Measurements from ENCODE around the gene ARHGEF25.
"Not testable (repeated sequence)": the region's sequence is repeated elsewhere in the genome, so short reads cannot be mapped to it uniquely, and the experiment has no call there.

ARHGEF25 gene

DNA sequence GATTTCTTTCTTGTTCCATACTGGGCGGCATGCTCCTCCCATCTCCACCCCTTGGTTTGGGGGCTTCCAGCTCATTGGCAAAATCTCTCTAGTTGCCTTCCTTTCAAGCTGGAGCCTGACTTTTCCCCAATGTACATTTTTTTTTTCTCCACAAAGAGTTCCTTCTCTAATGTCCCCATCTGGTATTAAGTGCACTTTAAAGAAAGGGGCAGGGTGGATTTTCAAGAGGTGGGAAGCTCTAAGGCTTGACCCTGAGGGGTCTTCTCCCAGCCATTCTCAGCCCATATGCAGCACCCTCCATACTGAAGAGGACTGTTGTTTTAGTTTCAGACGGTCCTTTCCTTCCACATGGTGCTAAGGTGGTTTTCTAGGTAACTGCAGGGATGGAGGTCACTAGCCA, 26.1 kb upstream of the ARHGEF25 start:
- no peak for DNase-seq (ENCODE audit: low spot score)

DNA sequence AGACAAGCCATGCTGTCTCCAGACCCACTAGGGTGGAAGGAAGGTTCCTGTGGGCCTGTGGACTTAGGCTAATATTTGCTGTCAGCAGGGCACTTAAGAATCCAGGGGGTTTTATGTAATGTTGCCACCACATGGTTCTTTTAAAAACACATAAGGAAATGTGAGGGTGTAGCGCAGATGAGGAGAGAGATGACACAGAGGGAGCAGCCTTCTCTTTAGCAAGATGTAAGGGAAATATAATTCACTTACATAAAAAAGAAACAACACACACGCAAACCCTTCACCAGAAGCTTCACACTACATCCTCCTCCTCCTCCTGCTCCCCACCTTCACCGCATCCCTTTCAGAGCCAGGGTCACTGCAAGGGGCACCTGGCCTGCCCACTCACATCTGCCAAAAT, 25.1 kb upstream of the ARHGEF25 start:
- DNase-seq (ENCODE audit: low spot score) = no peak

DNA sequence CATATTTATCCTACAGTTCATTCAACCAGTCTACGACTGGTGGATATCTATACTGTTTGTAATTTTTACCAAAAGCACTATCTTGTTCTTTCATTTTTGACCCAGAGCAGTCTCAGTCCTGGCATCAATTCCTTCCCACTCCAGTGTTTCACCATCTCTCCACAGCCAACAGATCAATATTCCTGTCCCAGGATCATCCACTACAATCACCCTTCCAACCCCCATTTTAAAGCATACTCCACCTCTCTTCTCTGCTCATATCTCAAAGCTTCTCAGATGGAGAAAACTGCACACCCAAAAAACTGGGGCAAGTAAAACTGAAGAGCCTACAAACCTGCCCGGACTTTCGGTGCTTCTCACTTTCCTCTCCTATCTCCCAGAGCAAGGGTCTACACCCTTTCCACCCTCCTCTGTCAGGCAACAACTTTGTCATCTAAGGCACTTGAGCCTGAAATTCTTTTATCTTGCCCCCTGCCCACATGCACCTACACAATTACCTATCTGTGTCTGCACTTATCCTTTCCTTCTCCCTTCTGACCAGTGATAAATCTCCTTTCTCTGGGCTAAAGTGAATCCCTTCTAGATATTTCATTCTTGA, 24.3 kb upstream of the ARHGEF25 start:
- no peak for DNase-seq (ENCODE audit: low spot score)

DNA sequence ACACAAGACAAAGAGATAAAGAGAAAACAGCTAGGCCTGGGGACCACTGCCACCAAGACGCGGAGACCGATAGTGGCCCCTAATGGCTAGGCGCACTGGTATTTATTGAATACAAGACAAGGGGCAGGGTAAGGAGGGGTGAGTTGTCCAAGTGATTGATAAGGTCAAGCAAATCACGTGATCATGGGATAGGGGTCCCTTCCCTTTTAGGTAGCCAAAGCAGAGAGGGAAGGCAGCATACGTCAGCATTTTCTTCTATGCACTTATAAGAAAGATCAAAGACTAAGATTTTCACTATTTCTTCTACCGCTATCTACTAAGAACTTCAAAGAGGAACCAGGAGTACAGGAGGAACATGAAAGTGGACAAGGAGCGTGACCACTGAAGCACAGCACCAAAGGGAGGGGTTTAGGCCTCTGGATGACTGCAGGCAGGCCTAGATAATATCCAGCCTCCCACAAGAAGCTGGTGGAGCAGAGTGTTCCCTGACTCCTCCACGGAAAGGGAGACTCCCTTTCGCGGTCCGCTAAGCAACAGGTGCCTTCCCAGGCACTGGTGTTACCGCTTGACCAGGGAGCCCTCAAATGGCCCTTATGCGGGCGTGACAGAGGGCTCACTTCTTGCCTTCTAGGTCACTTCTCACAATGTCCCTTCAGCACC, 22.2 kb upstream of the ARHGEF25 start:
- DNase-seq (ENCODE audit: low spot score) = not testable (repeated sequence)

DNA sequence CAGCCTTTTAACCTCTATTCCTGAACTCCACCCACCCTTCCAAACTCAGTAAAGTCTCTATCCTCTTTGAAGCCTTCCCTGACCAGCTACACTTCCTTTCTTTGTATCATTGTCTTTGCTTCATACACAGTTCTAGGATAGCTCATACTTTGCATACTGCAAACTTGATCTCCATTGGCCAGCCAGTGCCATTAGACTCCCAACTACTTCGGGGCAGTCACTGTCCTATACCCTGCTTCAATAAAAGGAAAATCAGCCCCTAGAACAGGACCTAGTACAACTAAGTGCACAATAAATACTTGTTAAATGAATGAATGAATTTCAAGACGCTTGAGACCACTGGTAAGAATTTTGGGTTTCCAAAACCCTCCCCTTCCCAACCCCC, 20.8 kb upstream of the ARHGEF25 start:
- no peak for DNase-seq (ENCODE audit: low spot score)

DNA sequence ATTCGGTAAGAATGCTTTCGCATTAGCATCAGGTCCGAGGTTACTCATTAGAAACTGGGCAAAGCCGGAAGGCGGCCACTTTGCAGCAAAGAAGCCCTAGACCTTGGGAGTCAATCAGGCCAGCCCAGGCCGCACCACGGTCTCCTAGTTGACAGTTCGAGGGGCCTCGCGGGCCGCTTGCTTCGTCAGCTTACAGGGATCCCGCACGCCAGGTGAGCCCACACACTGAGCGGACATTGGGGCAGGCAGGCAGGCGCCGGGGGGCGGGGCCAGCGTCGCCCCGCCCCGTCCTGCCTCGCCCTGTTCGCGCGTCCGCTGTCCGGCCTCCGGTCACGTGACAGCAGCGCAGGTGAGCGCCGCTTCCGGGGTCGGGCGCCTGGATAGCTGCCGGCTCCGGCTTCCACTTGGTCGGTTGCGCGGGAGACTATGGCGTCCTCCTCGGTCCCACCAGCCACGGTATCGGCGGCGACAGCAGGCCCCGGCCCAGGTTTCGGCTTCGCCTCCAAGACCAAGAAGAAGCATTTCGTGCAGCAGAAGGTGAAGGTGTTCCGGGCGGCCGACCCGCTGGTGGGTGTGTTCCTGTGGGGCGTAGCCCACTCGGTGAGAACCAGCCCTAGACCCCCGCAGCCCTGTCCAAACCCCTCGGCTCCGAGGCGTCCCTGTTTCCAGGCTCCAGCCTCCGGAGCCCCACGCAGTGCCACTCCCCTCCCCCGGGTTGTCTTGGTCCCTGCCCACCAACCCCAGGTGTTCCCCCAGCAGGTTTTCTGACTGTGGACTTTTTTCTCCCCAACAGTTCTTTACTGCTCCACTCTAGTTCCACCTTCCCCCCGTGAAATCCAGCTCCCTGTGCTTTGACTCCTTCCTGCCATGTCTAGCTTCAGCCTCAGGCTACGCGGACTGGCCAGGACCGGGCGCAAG, 20.1 kb upstream of the ARHGEF25 start, which contains the start of gene PIP4K2C:
TSS of gene PIP4K2C (plus strand) at position 329 of the 918 bp plus-strand sequence. CDS start at position 427, 98 bp downstream.
- DNase-seq (ENCODE audit: low spot score) = peak; percentile 87

DNA sequence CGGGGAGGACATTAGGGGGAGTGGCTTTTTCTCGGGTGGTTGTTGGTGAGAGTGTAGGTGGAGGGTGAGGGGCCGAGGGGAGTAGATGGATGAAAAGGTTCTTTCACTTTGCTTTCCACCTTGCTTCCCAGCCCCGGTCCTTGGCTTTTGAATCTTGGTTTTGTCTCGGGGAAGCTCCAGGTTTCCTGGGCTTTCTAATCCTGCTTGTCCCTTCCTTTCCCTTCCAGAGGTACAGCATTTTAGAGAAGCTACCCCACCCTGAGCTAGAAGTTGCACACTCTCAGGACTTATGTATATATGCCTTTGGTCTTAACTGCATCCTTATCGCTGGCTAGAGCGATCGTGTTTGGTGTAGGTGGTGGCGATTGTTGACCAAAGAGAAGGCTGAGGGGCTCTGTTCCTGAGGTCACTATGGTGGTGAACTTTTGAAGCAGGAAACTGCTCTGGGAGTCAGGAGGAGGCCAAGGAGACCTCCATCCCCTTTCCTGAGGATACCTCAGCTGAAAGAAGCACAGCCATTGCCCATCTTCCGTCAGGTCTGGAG, 19.4 kb upstream of the ARHGEF25 start:
- DNase-seq (ENCODE audit: low spot score) = no peak

DNA sequence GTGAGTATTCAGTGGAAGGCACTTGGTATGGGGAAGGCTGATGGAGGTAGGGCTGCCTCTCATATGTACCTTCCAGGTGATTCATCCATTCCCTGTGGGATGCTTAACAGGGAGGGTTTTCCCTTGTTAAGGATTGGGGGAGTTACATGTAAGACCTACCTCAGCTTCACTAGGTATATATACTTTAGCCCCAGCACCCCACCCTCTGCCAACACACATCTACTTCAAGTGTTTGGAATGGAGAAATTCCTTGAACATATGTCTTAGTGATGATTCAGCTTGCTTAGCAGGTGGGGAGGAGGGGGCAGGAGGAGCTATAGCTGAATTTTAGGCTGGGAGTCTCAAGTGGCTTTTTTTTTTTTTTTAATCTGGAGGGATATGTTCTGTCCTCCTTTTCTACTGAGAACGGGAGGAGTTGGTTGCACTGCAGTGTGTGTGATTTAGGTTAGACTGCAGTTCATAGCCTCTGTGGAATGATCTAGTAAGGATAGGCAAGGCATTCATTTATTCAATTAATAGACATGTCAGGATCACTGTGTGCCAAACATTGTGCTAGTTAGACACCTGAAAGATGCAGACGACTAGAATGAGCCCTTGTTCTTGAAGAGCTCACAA, 18.6 kb upstream of the ARHGEF25 start:
- no peak for DNase-seq (ENCODE audit: low spot score)

DNA sequence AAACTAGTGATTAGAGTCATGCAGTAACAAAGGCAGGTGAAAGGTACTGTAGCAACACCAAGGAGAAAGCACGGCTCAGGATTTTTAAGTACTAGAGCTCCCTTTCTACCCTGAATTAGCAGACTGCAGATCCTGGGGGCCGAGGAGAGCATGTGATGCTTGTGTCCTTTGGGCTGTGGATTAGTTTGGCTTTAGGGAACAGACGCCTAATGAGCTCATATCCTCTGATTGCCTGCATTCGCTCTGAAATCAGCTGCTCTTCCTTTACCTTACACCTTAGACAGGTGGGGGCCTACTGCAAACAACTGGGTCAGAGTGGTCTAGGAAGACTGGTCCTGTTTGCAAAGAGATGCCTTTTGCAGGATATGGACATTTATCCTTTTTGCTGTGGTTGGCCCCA, 18.0 kb upstream of the ARHGEF25 start:
- no peak for DNase-seq (ENCODE audit: low spot score)

DNA sequence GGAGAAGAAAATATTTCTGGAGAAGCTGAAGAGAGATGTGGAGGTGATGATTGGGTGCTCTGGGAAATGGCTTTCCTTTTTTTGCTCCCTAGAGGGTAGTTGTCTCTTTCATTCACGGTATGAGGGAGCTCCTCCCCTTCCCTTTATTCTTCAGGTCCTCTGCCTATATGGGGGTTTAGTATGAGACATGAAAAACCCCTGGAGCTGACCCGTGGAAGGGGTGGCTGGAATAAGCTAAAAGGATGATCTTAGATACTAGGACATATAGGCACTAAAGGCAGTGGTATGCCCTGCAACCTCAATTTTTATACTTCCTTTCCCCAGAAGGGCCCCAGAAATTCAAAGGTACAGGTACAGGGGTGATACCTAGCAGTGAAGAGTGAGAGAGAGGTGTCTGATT, 10.8 kb upstream of the ARHGEF25 start:
- no peak for DNase-seq (ENCODE audit: low spot score)

DNA sequence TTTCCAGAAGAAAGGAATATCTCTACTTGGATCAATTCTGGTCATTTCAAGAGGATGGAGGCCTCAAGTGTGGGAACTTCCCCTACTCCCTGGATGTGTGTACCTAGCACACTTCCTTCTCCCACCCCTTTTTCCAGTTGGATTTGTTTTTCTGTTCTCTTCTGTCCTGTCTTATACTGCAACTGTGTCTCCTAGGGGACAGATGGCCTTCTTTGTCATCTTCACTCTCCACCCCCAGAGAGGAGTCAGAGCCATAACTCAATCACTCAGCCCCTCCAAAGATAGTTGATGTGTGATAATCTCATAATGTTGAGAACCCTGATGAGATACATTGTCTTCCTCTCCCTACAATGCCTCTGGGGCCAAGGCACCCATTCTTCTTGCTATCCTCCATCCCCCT, 8.7 kb upstream of the ARHGEF25 start:
- no peak for DNase-seq (ENCODE audit: low spot score)

DNA sequence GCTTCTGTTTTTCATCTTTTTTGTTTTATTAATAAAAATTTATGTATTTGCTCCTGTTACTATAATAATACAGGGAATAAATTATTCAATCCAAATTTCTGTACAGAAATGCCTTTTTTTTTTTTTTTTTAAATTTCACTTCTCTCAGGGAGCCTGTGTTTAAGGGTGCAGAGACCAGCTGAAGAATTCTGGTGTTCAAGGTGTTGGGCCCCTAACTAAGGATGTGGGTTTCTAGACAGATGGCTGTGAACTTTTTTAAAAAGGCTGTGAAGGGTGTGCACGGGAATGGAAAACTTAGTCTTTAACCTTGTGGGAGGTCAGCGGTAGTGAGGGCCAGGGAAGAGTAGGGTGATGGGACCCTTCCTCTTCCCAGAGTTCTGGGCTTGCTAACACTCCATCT, 7.9 kb upstream of the ARHGEF25 start:
- DNase-seq (ENCODE audit: low spot score) = no peak

DNA sequence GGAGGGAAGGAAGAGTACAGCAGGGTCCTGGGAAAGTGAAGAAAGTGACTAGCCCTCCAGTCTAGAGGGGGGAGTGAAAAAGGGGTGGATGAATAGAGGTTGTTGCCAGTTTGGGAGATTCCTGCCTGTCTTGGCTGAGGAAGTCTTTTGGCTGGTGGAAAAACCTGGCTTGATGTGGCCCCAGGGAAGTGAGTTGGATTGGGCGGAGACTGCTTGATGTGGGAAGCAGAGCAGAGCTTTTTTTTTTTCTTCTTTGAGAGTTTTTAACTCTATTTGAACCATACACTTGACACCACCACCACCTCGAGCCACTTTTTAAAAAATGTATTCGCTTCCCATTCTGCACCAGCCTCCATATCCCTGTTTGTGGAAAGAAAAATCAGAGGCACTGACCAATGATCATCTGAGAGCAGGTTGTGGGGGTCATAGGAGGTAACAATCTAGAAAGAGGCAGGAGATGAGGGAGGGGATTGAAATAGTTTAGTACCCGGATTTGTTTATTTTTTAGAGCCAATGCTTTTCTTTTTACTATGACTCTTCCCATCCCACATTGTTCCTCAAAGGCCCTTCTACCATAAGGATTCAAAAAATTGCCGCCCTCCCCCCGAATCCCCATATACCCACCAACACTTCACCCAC, 7.3 kb upstream of the ARHGEF25 start:
- no peak for DNase-seq (ENCODE audit: low spot score)

DNA sequence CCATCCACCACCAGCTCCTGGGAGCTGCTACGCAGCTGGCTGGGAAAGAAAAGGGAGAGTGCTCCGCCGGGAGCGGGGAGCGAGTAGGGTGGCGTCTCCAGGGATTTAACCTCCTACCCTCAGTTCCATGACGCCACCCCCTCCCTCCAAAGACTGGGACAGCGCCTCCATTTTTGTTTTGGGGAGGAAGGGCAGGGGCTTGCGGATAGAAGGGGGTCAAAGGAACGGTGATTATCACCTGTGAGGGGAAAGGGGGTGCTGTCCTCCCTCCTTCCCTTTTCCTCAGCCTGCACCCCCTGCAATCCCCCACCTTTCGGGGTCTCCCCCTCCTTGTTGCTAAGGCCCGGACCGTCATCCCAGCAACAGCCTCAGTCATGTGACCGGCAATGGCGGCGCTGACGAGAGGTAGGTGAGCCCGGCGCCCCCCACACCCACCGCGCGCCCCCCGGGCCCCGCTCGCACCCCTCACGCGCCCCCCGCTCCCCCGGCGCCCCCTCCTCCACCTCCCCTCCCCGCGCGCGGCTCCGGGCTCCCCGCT, 6.7 kb upstream of the ARHGEF25 start, which contains the start of gene DTX3:
TSS of gene DTX3 (plus strand) at position 371 of the 538 bp plus-strand sequence. CDS start 1,694 bp downstream, outside the sequence.
- no peak for DNase-seq (ENCODE audit: low spot score)

DNA sequence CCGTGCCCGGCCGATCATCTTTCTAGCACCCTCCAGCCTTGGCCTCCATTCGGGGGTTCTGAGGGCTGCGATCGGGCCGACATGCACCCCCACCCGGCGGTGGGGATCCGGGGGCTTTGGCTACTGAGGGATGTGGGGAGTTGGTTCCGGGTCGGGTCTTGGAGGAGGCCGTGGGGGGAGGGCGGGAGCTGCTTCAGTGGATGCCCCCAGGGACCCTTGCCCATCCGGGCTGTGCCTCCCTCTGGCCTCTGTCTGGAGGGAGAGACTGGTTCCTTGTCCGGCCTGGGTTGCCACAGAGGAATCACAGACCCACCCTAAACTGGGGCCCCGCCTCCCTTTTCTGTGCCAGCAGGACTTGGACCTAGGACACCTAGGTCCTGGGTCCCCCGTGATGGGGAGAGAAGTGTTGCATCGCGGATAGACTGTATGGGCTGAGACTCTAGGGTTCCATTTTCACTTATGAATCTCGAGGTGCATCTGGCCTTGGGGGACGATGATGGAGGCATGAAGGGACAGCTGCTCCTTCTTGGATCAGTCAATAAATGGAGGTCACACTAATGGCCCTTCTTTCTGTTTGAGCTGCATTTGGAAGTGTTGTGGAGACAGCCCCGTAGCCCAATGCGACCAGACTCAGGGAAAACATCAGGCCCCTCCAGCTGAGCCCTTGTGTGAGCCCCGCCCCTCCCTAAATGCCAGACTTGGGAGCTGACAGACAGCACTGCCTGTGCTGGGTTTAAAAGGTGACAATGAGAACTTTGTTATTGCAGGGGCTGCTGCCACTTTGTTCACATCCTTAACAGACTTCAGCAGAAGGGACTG, 6.0 kb upstream of the ARHGEF25 start:
- no peak for DNase-seq (ENCODE audit: low spot score)

DNA sequence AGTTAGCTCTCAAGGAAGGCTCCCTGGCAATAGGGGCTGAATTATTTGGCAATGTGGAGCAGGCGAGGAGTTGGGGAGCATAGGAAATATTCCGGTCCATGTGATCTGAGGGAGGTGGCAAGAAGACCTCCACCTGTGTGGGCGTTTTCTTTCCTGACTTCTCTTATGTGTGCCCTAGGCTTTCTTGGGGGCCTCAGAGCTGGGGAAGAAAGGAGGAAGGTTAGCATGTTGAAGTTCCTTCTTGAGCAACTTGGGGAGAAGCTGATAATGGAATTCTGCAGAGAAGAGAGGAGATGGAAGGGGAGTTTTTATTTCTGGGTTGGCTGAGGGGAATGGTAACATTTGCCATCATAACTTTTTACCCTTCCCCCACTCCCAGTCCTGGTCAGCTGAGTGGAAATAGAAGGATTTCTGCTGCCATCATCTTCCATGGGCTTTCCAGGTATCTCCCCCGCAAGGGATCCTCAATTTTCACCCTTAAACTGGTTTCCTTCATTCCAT, 5.4 kb upstream of the ARHGEF25 start:
- no peak for DNase-seq (ENCODE audit: low spot score)

DNA sequence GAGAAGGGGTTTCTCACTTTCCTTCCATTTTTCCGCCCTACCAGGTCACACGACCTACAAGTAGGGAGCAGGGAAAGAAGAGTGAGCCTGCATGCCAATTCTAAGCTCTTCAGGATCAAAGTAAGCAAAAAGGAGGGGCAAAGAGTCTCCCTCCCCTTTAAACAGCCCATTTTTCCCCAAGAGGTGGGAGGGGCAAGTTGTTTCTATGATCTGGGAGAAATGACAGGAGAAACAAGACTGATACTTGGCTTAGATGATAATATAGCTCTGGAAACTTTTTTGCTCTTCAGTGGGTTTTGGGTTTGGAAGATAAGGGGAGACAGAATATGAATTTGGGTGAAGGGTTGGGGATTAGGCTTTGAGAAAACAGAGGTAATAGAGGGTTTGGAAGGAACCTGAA, 4.8 kb upstream of the ARHGEF25 start:
- no peak for DNase-seq (ENCODE audit: low spot score)

DNA sequence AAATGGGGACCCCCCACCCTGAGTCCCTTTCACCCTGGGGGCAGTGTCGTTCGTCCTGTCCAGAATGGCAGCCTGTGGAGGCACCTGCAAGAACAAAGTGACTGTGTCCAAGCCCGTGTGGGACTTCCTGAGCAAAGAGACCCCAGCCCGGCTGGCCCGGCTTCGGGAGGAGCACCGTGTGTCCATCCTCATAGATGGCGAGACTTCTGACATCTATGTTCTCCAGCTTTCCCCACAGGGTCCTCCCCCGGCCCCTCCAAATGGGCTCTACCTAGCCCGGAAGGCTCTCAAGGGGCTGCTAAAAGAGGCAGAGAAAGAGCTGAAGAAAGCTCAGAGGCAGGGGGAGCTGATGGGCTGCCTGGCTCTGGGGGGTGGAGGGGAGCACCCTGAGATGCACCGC, 4.4 kb upstream of the ARHGEF25 start:
- no peak for DNase-seq (ENCODE audit: low spot score)

DNA sequence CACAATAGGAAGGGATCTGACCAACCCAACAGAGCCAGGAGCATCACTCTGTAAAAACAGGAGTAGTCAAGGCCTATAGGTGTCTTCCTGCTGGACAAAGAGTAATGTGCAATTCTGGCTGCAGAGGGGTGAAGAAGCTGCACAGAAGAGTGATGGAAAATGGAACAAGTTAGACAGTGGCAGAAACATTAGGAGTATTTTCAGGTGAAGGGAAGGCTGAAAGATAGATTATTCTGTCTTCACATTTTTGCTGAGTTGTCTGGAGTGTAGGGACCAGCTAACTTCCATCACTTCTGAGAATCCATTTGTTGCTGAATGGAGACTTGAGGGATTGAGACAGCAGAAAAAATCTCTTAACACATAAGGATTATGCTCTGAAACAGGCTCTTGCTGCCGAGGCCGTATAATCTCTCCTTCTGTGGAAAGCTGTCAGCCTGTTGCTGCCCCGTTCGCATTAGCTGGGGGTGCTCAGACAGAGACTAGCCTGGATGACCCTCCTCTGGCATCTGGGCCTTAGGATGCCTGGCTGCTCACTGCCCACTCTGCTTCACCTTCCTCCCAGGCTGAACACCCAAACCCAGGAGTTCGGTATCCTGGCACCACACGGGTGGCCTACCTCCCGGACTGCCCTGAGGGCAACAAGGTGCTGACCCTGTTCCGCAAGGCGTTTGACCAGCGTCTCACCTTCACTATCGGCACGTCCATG, 3.1 kb upstream of the ARHGEF25 start:
- DNase-seq (ENCODE audit: low spot score) = no peak
